GM12874 (cell line): ENCODE measurements around the gene CACNA1C.

Experiments used
- TF ChIP-seq, protein P1 (sequence below): IDR thresholded peaks from 2 replicates; pipeline ENCODE4 v1.5.1; 2011; ENCODE audit warnings: low read depth, mild to moderate bottlenecking, control low read depth, low read length, moderate library complexity; ENCODE audit not compliant: insufficient read depth

CACNA1C gene

DNA sequence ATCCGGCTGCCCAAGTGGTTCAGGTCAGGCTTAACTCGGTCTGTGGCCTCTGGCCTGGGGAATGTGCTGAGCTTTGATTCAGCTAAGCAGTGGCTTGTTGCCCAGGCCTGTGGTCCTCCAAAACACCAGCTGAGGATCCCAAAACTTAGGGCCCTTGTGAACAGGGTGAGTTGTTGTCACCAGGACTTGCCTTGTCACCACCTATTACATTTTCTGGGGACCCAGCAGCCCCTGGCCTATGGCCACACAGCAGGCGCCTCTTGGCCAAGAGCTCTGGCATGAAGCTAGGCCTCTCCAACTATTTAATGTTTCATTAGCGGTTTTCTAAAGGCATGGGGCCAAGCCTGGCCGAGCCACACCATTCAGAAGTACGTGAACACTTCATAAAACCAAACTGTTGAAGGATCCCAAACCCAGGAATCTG lies 343.7 kb downstream of the CACNA1C start:
- TF ChIP-seq, protein P1, sequence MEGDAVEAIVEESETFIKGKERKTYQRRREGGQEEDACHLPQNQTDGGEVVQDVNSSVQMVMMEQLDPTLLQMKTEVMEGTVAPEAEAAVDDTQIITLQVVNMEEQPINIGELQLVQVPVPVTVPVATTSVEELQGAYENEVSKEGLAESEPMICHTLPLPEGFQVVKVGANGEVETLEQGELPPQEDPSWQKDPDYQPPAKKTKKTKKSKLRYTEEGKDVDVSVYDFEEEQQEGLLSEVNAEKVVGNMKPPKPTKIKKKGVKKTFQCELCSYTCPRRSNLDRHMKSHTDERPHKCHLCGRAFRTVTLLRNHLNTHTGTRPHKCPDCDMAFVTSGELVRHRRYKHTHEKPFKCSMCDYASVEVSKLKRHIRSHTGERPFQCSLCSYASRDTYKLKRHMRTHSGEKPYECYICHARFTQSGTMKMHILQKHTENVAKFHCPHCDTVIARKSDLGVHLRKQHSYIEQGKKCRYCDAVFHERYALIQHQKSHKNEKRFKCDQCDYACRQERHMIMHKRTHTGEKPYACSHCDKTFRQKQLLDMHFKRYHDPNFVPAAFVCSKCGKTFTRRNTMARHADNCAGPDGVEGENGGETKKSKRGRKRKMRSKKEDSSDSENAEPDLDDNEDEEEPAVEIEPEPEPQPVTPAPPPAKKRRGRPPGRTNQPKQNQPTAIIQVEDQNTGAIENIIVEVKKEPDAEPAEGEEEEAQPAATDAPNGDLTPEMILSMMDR: no peak

DNA sequence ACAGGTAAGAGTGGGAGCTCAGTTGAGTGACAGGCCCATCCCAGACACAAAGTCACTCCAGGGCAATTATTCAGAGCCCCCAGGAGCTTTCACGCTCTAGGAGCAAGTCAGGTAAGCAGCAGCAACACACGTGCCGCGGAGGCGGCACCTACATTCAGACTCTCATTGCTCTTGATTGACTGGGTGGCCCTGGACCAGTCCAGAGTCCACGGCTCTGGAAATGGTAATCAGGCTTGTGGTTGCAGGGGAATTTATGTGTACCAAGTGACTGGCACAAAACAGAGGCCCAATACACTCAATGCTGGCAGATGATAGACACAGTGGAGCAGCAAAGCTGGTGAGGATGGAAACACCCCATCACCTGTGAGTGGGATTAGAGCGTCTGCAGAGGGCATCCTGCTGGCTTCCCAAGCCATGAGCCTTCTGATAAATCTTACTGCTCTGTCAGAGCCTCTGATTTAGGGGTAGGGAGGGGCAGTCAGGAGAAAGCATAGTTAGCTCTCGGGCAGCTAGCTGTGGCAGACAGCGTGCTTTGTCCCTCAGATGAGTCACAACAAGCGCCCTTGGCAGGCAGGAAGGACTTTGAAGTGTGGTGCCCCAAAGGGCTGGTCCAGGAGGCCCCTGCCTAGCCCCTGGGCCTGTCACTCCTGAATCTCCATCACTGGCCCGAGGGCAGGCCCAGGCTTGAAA lies 344.7 kb downstream of the CACNA1C start:
- TF ChIP-seq, protein P1: no peak

DNA sequence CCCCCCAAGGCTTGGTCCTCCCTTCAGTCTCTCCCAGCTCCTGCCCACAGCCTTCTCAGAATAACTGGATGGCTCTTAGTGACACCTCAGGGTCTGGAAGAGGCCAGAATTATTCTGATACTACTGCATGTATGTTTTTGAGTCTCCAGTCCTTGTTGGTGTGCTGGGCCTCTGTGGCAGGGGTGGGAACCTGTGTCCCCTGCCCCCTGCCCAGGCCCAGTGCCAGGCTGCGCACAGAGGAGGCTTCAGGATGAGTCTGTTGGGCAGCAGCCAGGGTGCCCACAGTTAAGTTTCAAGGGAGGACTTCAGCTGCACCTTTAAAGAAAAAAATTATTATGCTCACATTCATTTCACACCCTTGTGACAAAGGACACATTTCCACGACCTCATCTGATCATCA lies 348.3 kb downstream of the CACNA1C start:
- TF ChIP-seq, protein P1: no peak

DNA sequence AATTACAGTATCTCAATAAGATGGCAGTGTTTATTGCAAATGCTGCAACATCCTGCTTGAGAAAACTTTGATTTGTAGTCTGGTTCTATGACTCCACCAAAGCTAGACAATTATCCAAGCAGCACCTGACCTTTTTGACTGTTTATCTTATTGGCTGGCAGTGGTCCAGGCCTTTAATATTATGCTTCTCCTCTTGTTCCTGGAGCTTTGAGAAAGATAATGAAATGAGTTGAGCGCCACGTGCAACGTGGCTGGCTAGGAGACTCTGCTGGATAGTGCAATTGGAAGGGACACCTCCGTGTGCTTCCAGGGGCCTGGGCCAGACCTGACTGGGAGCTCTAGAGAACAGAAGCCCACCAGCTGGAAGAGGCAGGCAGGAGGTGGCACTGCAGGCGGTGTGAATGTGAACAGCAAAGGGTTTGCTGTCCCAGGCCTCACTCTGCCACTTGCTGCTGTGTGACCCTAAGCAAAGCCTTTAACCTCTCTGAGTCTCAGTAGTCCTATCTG lies 349.3 kb downstream of the CACNA1C start:
- TF ChIP-seq, protein P1: no peak

DNA sequence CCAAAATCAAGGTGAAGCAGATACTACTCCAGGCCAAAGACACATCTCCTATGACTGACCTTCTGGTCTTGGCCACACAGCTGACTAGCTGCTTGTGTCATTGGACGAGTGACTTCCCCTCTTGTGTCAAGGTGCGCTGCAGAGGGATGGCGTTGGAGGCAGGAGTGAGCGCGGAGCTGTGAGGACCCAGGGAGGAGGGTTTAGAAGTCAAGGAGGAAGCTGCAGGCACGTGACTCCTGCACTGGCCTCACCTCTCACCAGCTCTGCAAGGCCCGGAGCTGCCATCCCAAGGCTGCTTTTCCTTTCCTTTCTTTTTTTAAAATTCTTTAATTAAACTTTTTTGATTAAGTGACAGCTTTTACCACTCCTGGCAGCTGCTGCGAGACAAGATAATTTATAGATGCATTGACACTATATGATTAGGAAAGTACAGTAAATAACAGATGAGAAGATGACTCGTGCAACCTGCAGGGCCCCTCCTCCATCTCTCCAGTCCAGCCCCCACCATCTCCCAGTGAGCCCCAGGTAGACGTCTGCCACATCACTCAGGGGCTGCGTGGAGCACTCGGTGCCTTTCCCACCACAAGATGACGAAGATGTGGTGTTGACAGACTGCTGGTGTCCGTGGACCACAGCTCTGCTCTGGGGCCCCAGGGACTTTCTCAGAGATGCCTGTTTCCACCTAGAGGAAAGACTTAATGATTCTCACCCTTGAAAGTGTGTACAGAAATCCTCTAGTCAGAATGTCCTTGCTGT lies 350.6 kb downstream of the CACNA1C start:
- TF ChIP-seq, protein P1: no peak

DNA sequence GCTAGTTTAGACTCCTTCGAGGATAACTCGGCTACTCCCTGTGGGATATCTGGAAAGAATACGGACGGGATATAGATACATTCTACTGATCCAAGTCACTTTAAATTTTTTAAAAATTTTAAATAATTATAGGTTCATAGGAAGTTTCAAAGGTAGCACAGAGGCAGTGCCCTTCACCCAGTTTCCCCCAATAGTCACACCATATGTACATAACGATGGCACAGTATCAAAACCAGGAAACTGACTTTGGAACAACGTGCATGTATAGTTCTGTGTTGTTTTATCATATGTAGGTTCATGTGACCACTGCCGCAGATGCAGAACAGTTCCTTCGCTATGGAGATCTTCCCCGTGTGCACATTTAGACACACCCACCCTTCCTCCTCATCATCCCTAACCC lies 352.3 kb downstream of the CACNA1C start:
- TF ChIP-seq, protein P1: no peak

DNA sequence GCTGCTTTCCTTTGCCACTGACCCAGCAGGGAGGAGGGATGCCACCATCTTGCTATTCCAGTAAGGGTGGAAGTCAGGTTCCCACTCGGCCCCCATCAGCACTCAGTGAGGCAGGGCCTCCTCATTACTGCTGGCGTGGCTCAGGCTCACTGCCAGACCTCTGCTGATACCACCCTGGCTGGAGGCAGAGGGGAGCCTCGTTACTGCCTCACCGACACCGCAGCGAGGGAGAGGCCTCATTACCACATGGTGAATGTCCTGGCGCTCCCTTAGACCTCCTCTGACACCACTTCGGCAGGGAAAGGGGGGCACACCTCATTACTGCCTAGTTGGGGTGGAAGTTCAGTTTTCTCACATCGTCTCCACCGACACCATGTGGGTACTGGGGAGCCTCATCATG lies 354.1 kb downstream of the CACNA1C start:
- TF ChIP-seq, protein P1: no peak
